Urinary bladder (tissue), 4 donors: ENCODE data around the gene VCL. TPM values are rescaled to one million over a fixed set of nuclear protein-coding genes. Genes with fewer than 3 reads are reported as not detected.
"Not testable (repeated sequence)": the region's sequence is repeated elsewhere in the genome, so short reads cannot be mapped to it uniquely, and the experiment has no call there.

Source experiments
- DNase-seq: peaks from one replicate; pipeline ENCODE4 v3.0.0-alpha.2; 2015; ENCODE audit errors: extremely low spot score
- H3K27ac ChIP-seq: one replicate; pipeline ENCODE4 v1.5.1; 2013; ENCODE audit warnings: low read depth, mild to moderate bottlenecking, moderate library complexity
- H3K36me3 ChIP-seq: one replicate; pipeline ENCODE4 v1.6.1; 2013; ENCODE audit warnings: mild to moderate bottlenecking, moderate library complexity; ENCODE audit not compliant: insufficient read depth
- H3K4me1 ChIP-seq: one replicate; pipeline ENCODE4 v1.6.1; 2013; ENCODE audit warnings: mild to moderate bottlenecking, moderate library complexity; ENCODE audit not compliant: insufficient read depth
- H3K4me3 ChIP-seq: one replicate; pipeline ENCODE4 v1.5.1; 2013; ENCODE audit warnings: low read depth, low read length
- WGBS: extraction: QIAGEN DNeasy Blood & Tissue Kit; methylation state at CpG from one replicate; pipeline ENCODE4 v1.1.7; 2013; 5-methylcytosine and 5-hydroxymethylcytosine counted together
- polyA plus RNA-seq: library from polyadenylated mRNA; stranded (reverse); fragments of 200-250 nt; gene quantifications from one replicate; pipeline ENCODE4 v1.2.3, GENCODE V29; 2013
- total RNA-seq: library from RNA; depleted of rRNA; stranded (reverse); fragments of >200 nt; gene quantifications from one replicate; pipeline ENCODE4 v1.2.3, GENCODE V29; 2014
- donor health status: healthy with polysubstance abuse.
- donor health status: healthy.

The VCL gene
- total and polyA plus RNA-seq, 2 donors, result 226 to 277 TPM

DNA sequence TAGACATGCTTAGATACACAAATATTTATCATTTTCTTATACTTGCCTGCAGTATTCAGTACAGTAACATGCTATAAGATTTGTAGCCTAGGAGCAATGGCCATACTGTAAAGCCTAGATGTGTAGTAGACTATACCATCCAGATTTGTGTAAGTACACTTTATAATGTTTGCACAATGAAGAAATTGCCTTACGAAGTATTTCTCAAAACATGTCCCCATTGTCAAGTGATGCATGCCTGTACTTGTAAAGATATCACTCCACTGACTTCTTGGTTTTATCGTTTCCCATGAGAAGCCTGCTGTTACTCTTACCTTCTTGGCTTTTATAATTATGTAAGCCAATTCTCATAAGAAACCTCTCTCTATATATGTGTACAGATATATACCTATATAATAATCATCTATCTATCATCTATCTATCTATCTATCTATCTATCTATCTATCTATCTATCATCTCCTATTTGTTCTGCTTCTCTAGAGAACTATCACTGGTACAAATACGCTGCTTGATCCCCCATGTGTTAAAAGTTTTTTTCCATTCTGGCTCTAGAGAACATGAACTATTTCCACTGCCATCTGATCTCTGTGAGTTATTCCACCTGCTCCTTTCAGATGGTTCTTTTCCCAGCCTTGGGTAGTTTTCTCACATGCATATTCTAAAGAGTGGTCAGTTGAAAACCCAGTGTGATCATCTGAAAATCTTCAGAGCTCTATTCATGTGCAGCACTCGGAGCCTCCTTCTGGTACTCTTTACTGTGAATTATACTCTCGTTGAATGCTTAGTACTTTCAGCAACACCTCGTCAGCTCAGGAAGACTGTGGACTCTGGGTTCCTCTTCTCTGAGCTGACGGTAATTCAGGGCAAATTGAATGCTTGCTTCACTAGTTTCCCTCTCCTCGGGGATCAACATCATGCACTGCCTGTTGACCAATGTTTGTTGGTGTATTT lies 14.5 kb upstream of the VCL start:
- Histone ChIP-seq H3K36me3 (no peaks in the 10 kb centered on the region), H3K4me1 (no peaks in the 10 kb centered on the region), H3K4me3 (no peak overlapping the region), H3K27ac (no peak overlapping the region)
- no peak for DNase-seq
- 45% methylated on average over 8 of the region's 8 CpGs for WGBS

DNA sequence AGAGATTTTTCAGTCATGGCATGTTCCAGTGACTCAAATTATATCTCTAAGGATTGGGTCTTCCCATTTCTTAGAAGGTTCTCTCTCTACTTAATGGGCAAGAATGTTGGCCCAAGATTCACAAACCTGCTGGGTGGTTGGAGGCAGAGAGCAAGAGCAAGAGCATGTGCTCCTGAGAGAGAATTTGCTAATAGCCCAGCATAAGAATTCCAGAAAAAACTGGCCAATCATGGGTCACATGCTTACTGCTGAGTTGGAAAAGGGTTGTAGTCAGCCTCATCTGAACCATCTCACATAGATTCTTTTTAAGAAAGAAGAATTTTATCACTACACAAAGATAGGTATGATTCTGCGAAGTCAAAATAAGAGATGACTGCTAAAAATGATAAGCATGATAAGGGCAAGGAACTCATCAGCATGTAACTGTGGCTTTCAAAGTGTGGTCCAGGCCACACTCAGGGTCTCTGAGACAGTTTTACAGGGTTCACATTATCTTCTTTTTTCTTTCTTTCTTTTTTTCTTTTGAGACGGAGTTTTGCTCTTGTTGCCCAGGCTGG lies 8.2 kb upstream of the VCL start:
- Histone ChIP-seq H3K27ac (no peak overlapping the region), H3K4me3 (no peak overlapping the region), H3K36me3 (no peaks in the 10 kb centered on the region), H3K4me1 (no peaks in the 10 kb centered on the region)
- no peak for DNase-seq
- WGBS, result 95% methylated on average over 2 of the region's 2 CpGs

DNA sequence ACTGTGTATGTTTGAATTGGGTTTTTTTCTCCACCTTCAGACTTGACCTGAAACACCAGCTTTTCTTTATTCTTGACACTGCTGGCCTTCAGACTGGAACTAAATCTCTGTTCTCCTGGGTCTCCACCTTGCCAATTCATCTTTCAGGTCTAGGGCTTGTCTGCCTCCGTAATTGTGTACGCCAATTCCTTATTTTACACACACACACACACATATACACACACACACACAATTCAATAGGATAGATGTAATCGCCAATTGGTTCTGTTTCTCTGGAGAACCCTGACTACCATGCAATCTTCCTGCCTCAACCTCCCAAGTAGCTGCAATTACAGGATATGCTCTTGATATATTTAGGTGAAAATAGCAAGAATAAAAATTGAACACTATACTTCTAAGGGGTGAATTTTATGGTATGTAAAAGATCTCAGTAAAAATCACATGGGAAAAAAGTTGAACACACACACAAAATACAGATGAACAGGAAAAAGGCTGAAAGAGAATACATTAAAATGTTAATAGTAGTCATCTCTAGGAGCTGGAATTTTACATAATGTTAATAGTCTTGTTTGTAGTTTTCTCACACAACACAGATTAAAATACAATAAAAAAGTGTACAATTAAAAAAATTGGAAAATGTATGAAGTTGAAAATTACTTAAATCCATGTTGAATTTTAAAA lies 6.6 kb upstream of the VCL start:
- H3K4me3 ChIP-seq, result no peak overlapping the region
- no peak overlapping the region for H3K27ac ChIP-seq
- WGBS, result 98% methylated on average over 3 of the region's 3 CpGs
- no peak for DNase-seq
- no peaks in the 10 kb centered on the region for H3K36me3 ChIP-seq
- no peaks in the 10 kb centered on the region for H3K4me1 ChIP-seq

DNA sequence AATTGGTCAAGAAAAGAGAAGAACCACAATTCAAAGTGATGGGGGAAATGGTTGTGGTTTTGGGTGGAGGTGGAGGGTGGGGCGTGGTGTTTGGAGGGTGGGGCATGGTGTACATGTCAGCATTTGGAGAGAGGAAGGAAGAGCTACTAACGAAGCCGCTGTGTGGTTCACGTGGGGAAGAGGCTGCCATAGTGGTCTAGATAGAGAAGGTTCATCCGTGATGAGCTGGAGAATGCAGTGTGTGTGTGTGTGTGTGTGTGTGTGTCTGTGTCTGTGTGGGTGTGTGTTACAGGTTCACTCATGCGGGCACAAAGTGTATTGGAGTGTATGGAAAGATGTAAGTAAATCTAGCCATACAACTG lies 6.1 kb upstream of the VCL start:
- WGBS, result 74% methylated on average over 6 of the region's 6 CpGs
- no peak for DNase-seq

DNA sequence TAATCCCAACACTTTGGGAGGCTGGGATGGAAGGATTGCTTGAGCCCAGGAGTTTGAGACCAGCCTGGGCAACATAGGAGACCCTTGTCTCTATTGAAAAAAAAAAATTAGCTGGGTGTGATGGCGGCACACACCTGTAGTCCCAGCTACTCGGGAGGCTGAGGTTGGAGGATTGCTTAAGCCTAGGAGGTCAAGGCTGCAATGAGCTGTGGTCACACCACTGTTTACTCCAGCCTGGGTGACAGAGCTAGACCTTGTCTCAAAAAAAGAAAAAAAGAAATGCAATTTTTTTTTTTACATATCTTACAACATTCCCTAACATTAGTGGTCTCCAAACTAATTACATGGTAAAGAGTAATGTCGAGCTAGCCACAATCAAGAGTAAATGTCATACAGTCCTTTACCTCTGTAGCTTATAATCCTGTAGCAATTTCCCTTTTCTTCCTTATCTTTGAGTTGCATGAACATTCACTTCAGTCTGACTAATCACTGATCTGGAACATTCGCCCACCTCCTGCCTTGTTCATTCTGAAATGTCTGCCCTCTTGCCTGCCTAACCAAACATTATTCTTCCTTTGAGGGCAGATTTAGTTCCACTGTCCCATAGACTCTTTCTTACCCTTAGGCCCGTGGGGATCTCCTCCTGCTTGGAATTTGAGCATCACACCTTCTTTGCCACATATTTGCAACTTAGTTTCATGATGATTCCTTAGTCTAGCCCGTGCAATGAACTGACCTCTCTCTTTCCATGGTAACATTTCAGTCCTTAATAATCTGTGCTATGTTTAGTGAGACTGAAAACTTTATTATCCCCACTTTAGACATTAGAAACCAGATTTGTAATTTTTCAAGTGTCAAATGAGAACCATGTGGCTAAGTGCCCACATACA lies 4.8 kb upstream of the VCL start:
- WGBS, result 73% methylated on average over 6 of the region's 6 CpGs
- Histone ChIP-seq H3K4me1 (no peaks in the 10 kb centered on the region), H3K36me3 (no peaks in the 10 kb centered on the region), H3K27ac (no peak overlapping the region), H3K4me3 (no peak overlapping the region)
- DNase-seq, result no peak

More for the DNA sequence above, 6.1 kb upstream of the VCL start:
- H3K27ac ChIP-seq, result no peak overlapping the region
- H3K4me3 ChIP-seq, result no peak overlapping the region
- no peaks in the 10 kb centered on the region for H3K36me3 ChIP-seq
- no peaks in the 10 kb centered on the region for H3K4me1 ChIP-seq

DNA sequence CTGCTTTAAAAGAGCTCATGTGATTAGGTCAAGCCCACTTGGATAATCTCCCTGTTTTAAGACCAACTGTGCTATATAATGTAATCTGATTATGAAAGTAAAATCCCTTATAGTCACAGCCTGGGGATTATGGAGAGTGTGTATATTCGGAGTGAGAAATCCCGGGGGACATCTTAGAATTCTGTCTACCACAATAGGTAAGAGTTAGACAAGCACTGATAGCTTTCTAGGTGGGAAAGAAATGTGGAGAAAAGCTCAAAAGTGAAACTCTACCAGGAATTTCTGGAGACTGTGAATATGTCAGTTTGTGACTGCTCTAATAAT lies 2.9 kb upstream of the VCL start:
- DNase-seq, result no peak
- no peaks in the 10 kb centered on the region for H3K36me3 ChIP-seq
- no peak overlapping the region for H3K27ac ChIP-seq
- WGBS, result 49% methylated on average over 2 of the region's 2 CpGs
- H3K4me3 ChIP-seq, result no peak overlapping the region
- no peaks in the 10 kb centered on the region for H3K4me1 ChIP-seq

DNA sequence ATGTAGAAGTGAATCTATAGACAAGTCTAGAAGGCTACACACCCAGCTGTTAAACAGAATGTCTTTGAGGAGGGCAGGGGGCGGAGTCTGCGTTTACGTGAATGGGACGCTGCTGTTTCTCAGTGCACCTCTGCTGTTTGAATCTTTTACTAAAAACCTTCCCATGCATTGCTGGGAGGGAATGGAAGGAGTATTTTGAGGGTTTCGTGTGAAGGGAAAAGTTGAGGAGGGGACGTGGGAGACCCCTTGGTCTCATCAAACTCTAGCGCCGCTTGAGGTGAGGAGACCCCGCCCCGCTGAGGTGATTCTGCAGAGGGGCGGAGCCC lies 492 bp upstream of the VCL start:
- peak; percentile 46 for DNase-seq
- Histone ChIP-seq H3K27ac (no peak overlapping the region), H3K36me3 (no peaks in the 10 kb centered on the region), H3K4me1 (peaks cover 2% of the 10 kb centered on the region), H3K4me3 (peak overlapping the region; percentile 45)
- WGBS, result under 1% methylated on average over 11 of the region's 11 CpGs

DNA sequence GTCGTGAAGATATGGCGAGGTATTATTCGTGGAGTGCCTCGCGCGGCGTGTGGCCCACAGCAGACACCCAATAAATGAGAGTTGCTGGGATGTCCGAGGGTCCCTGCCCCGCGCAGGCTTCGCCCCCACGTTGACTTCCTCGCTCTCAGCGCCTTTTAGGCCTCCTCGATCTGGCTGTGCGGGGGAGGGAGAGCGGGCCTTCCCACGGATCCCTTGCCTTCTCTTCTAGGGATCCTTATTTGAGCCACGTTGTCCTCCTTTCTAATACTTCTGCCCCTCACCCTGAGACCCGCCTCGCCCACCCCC lies 660 bp downstream of the VCL start:
- DNase-seq, result no peak
- H3K4me3 ChIP-seq, result peak overlapping the region; percentile 89
- peaks cover 2% of the 10 kb centered on the region for H3K4me1 ChIP-seq
- 1% methylated on average over 21 of the region's 21 CpGs for WGBS
- H3K36me3 ChIP-seq, result no peaks in the 10 kb centered on the region
- peak overlapping the region; percentile 88 for H3K27ac ChIP-seq

DNA sequence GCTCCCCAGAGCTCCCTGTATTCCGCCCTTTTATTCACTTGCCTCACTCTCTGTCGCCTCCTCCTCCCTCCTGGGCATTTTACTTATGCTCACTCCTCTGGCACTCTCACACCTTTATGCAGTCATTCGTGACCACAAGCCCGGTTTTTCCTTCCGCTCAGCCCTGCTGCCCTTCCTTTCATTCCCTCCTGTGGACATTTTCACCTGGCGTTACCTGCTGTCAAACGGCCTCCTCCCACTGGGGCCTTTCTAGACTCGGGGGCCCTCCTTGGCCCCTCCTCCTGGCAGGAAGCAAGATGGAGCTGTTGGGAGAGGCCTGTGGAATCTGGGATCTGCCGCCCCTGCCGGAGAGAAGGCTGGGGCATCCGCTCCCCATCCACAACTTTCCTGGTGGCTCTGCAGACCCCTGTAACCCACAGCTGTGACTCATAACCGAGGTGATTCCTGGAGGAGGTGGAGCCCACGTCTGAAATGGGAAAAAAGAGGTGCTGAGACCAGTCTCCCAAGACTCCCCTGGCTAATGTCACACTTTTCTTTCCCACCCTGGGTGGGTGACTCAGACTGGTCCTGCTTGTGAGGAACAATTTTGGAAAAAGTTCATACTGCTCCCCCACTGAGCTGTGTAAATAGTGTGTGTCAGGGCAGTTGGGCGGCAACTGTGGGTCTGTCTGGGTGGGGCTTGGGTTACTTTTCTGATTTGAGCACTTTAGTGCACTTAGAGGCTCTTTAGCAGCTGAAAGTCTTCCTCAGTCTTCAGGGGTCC lies 1.2 kb downstream of the VCL start:
- WGBS, result 2% methylated on average over 14 of the region's 14 CpGs
- Histone ChIP-seq H3K36me3 (no peaks in the 10 kb centered on the region), H3K4me3 (peak overlapping the region; percentile 89), H3K4me1 (peaks cover 2% of the 10 kb centered on the region), H3K27ac (peak overlapping the region; percentile 88)
- DNase-seq, result peak; percentile 57

DNA sequence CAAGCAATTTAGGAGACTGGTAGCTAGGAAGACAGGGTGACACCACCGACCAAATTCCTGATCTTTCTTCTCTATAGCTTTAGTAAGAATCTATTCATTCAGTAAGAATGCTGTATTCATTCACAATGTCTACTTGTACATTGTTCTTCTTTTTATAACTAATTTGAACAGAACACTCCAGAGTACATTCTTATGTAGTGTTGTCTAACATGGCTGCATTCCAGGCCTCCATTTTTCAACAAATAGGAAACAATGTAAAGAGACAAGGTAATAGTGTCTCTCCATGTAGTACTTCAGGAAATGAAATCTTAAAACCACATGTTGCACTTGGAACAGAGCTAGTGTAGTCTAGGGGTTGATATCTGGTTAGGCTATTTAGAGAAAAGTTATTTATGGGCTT lies 1.8 kb downstream of the VCL start:
- no peak for DNase-seq
- WGBS, result 5% methylated on average over 1 of the region's 1 CpG
- no peak overlapping the region for H3K27ac ChIP-seq
- H3K4me3 ChIP-seq, result peak overlapping the region; percentile 89
- H3K4me1 ChIP-seq, result peaks cover 4% of the 10 kb centered on the region
- no peaks in the 10 kb centered on the region for H3K36me3 ChIP-seq

DNA sequence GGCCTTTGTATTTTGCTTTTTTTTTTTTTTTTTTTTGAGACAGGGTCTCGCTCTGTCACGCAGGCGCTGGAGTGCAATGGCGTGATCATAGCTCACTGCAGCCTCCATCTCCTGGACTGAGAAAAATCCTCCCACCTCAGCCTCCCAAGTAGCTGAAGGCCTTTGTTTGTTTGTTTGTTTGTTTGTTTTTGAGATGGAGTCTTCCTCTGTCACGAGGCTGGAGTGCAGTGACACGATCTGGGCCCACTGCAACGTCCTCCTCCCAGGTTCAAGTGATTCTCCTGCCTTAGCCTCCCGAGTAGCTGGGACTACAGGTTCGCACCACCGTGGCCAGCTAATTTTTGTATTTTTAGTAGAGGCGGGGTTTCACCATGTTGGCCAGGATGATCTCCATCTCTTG lies 2.3 kb downstream of the VCL start:
- not testable (repeated sequence) for DNase-seq, H3K27ac ChIP-seq, H3K4me1 ChIP-seq, H3K36me3 ChIP-seq
- peak overlapping the region; percentile 89 for H3K4me3 ChIP-seq
- 64% methylated on average over 11 of the region's 11 CpGs for whole genome bisulfite sequencing

DNA sequence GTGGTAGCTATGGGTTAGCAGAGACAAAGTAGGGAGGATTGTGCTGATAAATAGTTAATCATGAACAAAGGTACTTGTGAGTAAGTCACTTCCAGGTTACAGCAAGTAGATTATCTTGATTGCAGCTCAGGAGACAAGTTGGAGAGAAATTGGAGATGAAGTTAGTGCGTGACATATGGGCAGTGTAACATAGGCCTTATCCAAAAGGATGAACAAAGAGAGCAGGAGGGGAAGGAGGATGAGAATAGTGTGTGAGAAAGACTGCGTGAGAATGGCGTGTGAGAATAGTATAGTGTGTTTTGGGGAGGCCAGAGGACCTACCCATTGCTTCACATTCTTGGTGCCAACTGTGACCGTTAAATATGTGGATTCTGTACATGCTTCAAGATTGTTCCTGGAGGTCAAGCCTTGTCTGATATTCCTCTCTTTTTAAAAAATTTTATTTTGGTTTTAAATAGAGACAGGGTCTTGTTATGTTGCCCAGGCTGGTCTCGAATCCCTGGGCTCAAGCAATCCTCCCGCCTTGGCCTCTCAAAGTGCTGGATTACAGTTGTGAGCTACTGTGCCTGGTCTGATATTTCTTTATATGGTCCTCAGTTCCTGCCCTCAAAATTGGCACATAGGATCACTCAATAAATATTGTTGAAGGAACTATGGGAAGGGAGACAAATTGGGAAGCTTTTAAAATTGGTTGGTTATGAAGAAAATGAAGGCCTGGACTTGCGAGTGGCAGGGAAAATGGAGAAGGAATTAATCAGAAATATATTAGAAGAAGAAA lies 3.2 kb downstream of the VCL start:
- no peak overlapping the region for H3K4me3 ChIP-seq
- WGBS, result 54% methylated on average over 7 of the region's 7 CpGs
- peaks cover 4% of the 10 kb centered on the region for H3K4me1 ChIP-seq
- no peaks in the 10 kb centered on the region for H3K36me3 ChIP-seq
- H3K27ac ChIP-seq, result no peak overlapping the region
- DNase-seq, result no peak
